Measurements from ENCODE around the gene METTL25B. TPM values are rescaled to one million over a fixed set of nuclear protein-coding genes. Genes with fewer than 3 reads are reported as not detected.

The METTL25B gene
- total and polyA plus RNA-seq, 2 of the 4 experiments (the other 2 are of a cell fraction) = 2.3 to 10.1 TPM

DNA sequence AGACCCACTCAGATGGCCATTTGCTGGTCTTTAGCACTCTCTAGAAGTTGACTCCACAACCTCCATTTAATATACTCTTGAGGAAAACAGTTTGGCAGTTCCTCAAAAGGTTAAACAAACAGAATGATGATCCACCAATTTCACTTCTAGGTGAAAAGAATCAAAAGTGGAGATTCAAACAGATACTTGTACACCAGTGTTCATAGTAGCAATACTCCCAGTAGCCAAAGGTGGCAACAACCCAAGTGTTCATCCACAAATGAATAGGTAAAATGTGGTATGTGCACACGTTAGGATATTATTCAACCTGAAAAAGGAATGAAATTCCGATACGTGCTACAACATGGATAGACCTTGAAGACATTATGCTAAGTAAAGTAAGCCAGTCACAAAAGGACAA, 45.3 kb downstream of the METTL25B start:
- Histone ChIP-seq H3K36me3 (ENCODE audit: control insufficient read depth, insufficient read depth, low read length) (peaks cover 2% of the 10 kb centered on the region; the same call in 1 of the 2 replicates), H3K4me2 (ENCODE audit: low read depth, low read length) (no peak overlapping the region), H3K4me1 (ENCODE audit: control insufficient read depth, insufficient read depth, low read length) (peaks cover 3% of the 10 kb centered on the region), H3K27ac (ENCODE audit: insufficient read depth, low read length) (no peak overlapping the region), H4K5ac (ENCODE audit: low read depth, low read length) (no peak overlapping the region), H3K27me3 (ENCODE audit: control insufficient read depth, insufficient read depth, low read length) (no peaks in the 10 kb centered on the region), H3K18ac (ENCODE audit: low read depth, low read length) (no peak overlapping the region), H3K9ac (ENCODE audit: low read depth, low read length) (no peak overlapping the region), H2AFZ (replicated peaks; ENCODE audit: low read length, poor library complexity) (no peak overlapping the region), H3K14ac (replicated peaks; ENCODE audit: low read depth, low read length) (no peak overlapping the region), H4K91ac (ENCODE audit: insufficient read depth, low read depth, low read length) (no peak overlapping the region), H4K8ac (ENCODE audit: low read depth in 2 of 2, low read length in 2 of 2) (no peak overlapping the region), H4K20me1 (ENCODE audit: insufficient read depth, low read length) (peaks cover 79% of the 10 kb centered on the region), H3K4me3 (ENCODE audit: insufficient read depth, low read depth, low read length) (no peak overlapping the region), H2BK5ac (ENCODE audit: low read depth, low read length, poor library complexity, severe bottlenecking) (no peak overlapping the region), H2BK20ac (ENCODE audit: low read depth, low read length) (no peak overlapping the region), H3K9me1 (ENCODE audit: insufficient read depth, low read length) (peaks cover 13% of the 10 kb centered on the region), H3K9me3 (ENCODE audit: control insufficient read depth, insufficient read depth, low read length) (no peaks in the 10 kb centered on the region), H3K4ac (ENCODE audit: low read depth, low read length) (no peak overlapping the region), H2AK5ac (ENCODE audit: low read depth, low read length) (no peak overlapping the region), H3K56ac (ENCODE audit: extremely low read depth, insufficient read depth, low read length) (no peak overlapping the region), H2BK120ac (ENCODE audit: low read depth, low read length) (no peak overlapping the region), H2AK9ac (replicated peaks; ENCODE audit: low read depth, low read length, poor library complexity) (no peak overlapping the region), H2BK15ac (ENCODE audit: low read depth, low read length) (no peak overlapping the region), H3K79me1 (ENCODE audit: low read depth in 1 of 2, low read length in 2 of 2) (peaks cover 12 to 75% of the 10 kb centered on the region in 2 experiments), H3K23ac (ENCODE audit: low read depth, low read length) (no peak overlapping the region; the same call in 1 of the 2 replicates)
- dilution Hi-C loops (cut with HindIII; ENCODE audit: low sequenced_read_pairs, unreplicated experiment) (no loop called here), in situ Hi-C loops (cut with MboI; ENCODE audit: low sequenced_read_pairs) (no loop called here), intact Hi-C loops (cut with micrococcal nuclease) (no loop called here)
- no peak for DNase-seq
- ChIA-PET CTCF (interaction anchor here (2.1 kb wide), 1 partner anchor 8 kb away, joined by 6 read pairs; no protein-coding TSS in a partner anchor), POLR2A (ENCODE audit: unreplicated experiment) (no interaction called here)
- no peak for TF ChIP-seq MAFK (IDR thresholded peaks at IDR 0.05; ENCODE audit: low read depth, low read length)
- TF ChIP-seq POLR2A (IDR thresholded peaks at IDR 0.05; ENCODE audit: low read depth, low read length) = no peak
- TF ChIP-seq FOS (IDR thresholded peaks at IDR 0.05; ENCODE audit: low read depth, low read length) = no peak
- TF ChIP-seq CEBPB (IDR thresholded peaks at IDR 0.05; ENCODE audit: low read depth, low read length) = no peak
- no peak for TF ChIP-seq BHLHE40 (IDR thresholded peaks at IDR 0.05; ENCODE audit: low read depth, low read length)
- no peak for TF ChIP-seq MAZ (IDR thresholded peaks at IDR 0.05; ENCODE audit: borderline replicate concordance, low read depth, low read length)
- TF ChIP-seq RAD21 (IDR thresholded peaks at IDR 0.05; ENCODE audit: low read length) = no peak
- no peak for TF ChIP-seq RCOR1 (IDR thresholded peaks at IDR 0.05; ENCODE audit: insufficient replicate concordance, low read length)
- TF ChIP-seq NFE2L2 (IDR thresholded peaks at IDR 0.05; ENCODE audit: low read depth, low read length) = no peak
- TF ChIP-seq MXI1 (IDR thresholded peaks at IDR 0.05; ENCODE audit: borderline replicate concordance, low read depth, low read length) = no peak
- no peak for TF ChIP-seq ELK1 (IDR thresholded peaks at IDR 0.05; ENCODE audit: borderline replicate concordance, low read depth, low read length)
- TF ChIP-seq, protein P1, sequence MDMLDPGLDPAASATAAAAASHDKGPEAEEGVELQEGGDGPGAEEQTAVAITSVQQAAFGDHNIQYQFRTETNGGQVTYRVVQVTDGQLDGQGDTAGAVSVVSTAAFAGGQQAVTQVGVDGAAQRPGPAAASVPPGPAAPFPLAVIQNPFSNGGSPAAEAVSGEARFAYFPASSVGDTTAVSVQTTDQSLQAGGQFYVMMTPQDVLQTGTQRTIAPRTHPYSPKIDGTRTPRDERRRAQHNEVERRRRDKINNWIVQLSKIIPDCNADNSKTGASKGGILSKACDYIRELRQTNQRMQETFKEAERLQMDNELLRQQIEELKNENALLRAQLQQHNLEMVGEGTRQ (IDR thresholded peaks at IDR 0.05; ENCODE audit: low read depth, low read length) = no peak
- no peak for TF ChIP-seq RFX5 (IDR thresholded peaks at IDR 0.05; ENCODE audit: low read depth, low read length)
- TF ChIP-seq SMC3 (IDR thresholded peaks at IDR 0.05; ENCODE audit: low read depth, low read length) = no peak
- TF ChIP-seq CTCF (conservative IDR thresholded peaks at IDR 0.05; ENCODE audit: low read depth, low read length) = no peak
- no peak for TF ChIP-seq CHD1 (IDR thresholded peaks at IDR 0.05; ENCODE audit: low read depth, low read length)
- BruUV-seq (replicated peaks) = no TSS peak
- ATAC-seq (ENCODE audit: low read depth) = no peak
- no CpG with 5 or more reads among the region's 3 CpGs for WGBS, 2 experiments (ENCODE audit: extremely low coverage in 2 of 2, insufficient read length in 1 of 2)

Data from IMR-90 (cell line).